B cell (primary cell): ENCODE data around the gene KIAA0319L. TPM values are rescaled to one million over a fixed set of nuclear protein-coding genes. Genes with fewer than 3 reads are reported as not detected.

Experiments
- ATAC-seq: fragments of 200-7000 bp; cut with Tn5 transposase; one replicate; pipeline ENCODE4 v1.10.0; 2021; ENCODE audit warnings: low read depth, mild to moderate bottlenecking, moderate number of reproducible peaks, moderate library complexity
- CTCF ChIA-PET: fragments of 350-600 bp; sonication (Branson Sonifier 250); formaldehyde crosslinking; loops from one replicate; lab custom pipeline; 2021; ENCODE audit warnings: antibody characterized with exemption, inconsistent platforms; lab: Charles Lee
- POLR2A ChIA-PET: fragments of 350-600 bp; sonication (Branson Sonifier 250); formaldehyde crosslinking; loops from one replicate; lab custom pipeline; 2021; ENCODE audit warnings: antibody characterized with exemption; lab: Charles Lee
- DNase-seq: peaks from one replicate; pipeline ENCODE4 v3.0.0; 2013
- H2AFZ ChIP-seq: 2 replicates; pipeline ENCODE4 v1.6.1; 2012; ENCODE audit warnings: mild to moderate bottlenecking, low read depth, low read length; ENCODE audit not compliant: insufficient read depth, poor library complexity, severe bottlenecking
- H3K27ac ChIP-seq, 2 donors: 1 replicate in 1 of 2; 2 replicates in 1 of 2; pipeline ENCODE4 v1.5.1; 2012 to 2013; ENCODE audit warnings: low read length in 2 of 2, mild to moderate bottlenecking in 2 of 2, moderate library complexity in 1 of 2
- H3K27me3 ChIP-seq, 4 experiments: fragments of 200-600 bp in 1 of 4; sonication (generic) in 1 of 4; replicated peaks in 1 of 4; 1 replicate in 2 of 4; 2 replicates in 2 of 4; pipeline versions ENCODE4 v1.6.1 to v1.7.0; 2013 to 2016; ENCODE audit warnings: low read length in 3 of 4, mild to moderate bottlenecking in 2 of 4, mixed read lengths in 1 of 4, moderate library complexity in 1 of 4; ENCODE audit not compliant: insufficient read depth in 4 of 4, control insufficient read depth in 3 of 4; ENCODE audit errors: control extremely low read depth in 1 of 4
- H3K36me3 ChIP-seq, 2 experiments: replicated peaks in 1 of 2; 1 replicate in 1 of 2; 2 replicates in 1 of 2; pipeline versions ENCODE4 v1.6.1 to v1.7.1; 2013; ENCODE audit warnings: low read length in 1 of 2; ENCODE audit not compliant: insufficient read depth in 2 of 2, control insufficient read depth in 1 of 2; ENCODE audit errors: control extremely low read depth in 1 of 2, extremely low read depth in 1 of 2
- H3K4me1 ChIP-seq, 2 donors: fragments of 200-600 bp in 1 of 2; sonication (generic) in 1 of 2; 1 replicate in 1 of 2; 2 replicates in 1 of 2; pipeline versions ENCODE4 v1.5.1 to v1.6.1; 2013 to 2017; ENCODE audit warnings: low read length in 2 of 2; ENCODE audit not compliant: control insufficient read depth in 2 of 2, insufficient read depth in 2 of 2
- H3K4me2 ChIP-seq: replicated peaks from 2 replicates; pipeline ENCODE3; 2012; ENCODE audit warnings: mild to moderate bottlenecking, low read depth, low read length; ENCODE audit not compliant: poor library complexity, severe bottlenecking
- H3K4me3 ChIP-seq, 5 experiments: fragments of 200-600 bp in 1 of 5; sonication (generic) in 1 of 5; 1 replicate in 3 of 5; 2 replicates in 2 of 5; pipeline versions ENCODE4 v1.5.1 to v1.7.0; 2011 to 2016; ENCODE audit warnings: low read length in 4 of 5, mild to moderate bottlenecking in 4 of 5, low read depth in 2 of 5, control low read depth in 1 of 5, moderate library complexity in 1 of 5; ENCODE audit not compliant: insufficient read depth in 1 of 5; ENCODE audit errors: control extremely low read depth in 1 of 5, extremely low read depth in 1 of 5
- H3K79me2 ChIP-seq: fragments of 200-600 bp; sonication (generic); one replicate; pipeline ENCODE4 v1.6.0; 2016; ENCODE audit warnings: low read length; ENCODE audit not compliant: control insufficient read depth, insufficient read depth
- H3K9ac ChIP-seq: fragments of 200-600 bp; sonication (generic); 2 replicates; pipeline ENCODE4 v1.6.1; 2017; ENCODE audit warnings: mild to moderate bottlenecking, low read length, moderate library complexity
- H3K9me3 ChIP-seq, 3 donors: one replicate each; pipeline versions ENCODE4 v1.6.1 to v1.7.1; 2013; ENCODE audit warnings: low read length in 2 of 3; ENCODE audit not compliant: control insufficient read depth in 2 of 3, insufficient read depth in 1 of 3; ENCODE audit errors: control extremely low read depth in 1 of 3
- H4K20me1 ChIP-seq: 2 replicates; pipeline ENCODE4 v1.6.0; 2012; ENCODE audit warnings: mild to moderate bottlenecking, low read length; ENCODE audit not compliant: insufficient read depth, control insufficient read depth, poor library complexity, severe bottlenecking
- H3K27ac Mint-ChIP-seq: one replicate; pipeline ENCODE4 v1.8.0; 2021; ENCODE audit warnings: mixed read lengths
- H3K27me3 Mint-ChIP-seq: one replicate; pipeline ENCODE4 v1.8.0; 2021; ENCODE audit warnings: mixed read lengths
- H3K4me1 Mint-ChIP-seq: one replicate; pipeline ENCODE4 v1.8.0; 2021; ENCODE audit warnings: mixed read lengths
- H3K4me3 Mint-ChIP-seq: one replicate; pipeline ENCODE4 v1.8.0; 2021; ENCODE audit warnings: mixed read lengths
- H3K9me3 Mint-ChIP-seq: one replicate; pipeline ENCODE4 v1.8.0; 2022; ENCODE audit warnings: mixed read lengths; ENCODE audit not compliant: insufficient read depth
- EZH2 ChIP-seq: IDR thresholded peaks from 2 replicates; pipeline ENCODE4 v1.6.1; 2012; ENCODE audit warnings: borderline replicate concordance, low read depth, mild to moderate bottlenecking, moderate library complexity, low read length; ENCODE audit not compliant: insufficient read depth, poor library complexity, severe bottlenecking
- WGBS: methylation state at CpG from one replicate; pipeline ENCODE4 v1.1.5; 2013; ENCODE audit warnings: missing lambda C conversion rate; ENCODE audit not compliant: insufficient coverage; 5-methylcytosine and 5-hydroxymethylcytosine counted together
- intact Hi-C: fragments of 100-400 bp; cut with micrococcal nuclease; formaldehyde crosslinking; loops from one replicate; pipeline ENCODE4 v1.10.0; 2022
- polyA plus RNA-seq: library from polyadenylated mRNA; depleted of rRNA; stranded (reverse); fragments of >200 nt; gene quantifications from 2 replicates; pipeline ENCODE4 v1.2.3, GENCODE V29; 2012
- total RNA-seq, 2 donors: library from RNA; stranded (reverse); fragments of 120-200 nt in 1 of 2; gene quantifications; 1 replicate in 1 of 2; 2 replicates in 1 of 2; pipeline versions ENCODE4 v1.2.3 to v1.2.4, GENCODE V29; 2013 to 2022
- TF ChIP-seq, protein P1 (sequence below): fragments of 200-600 bp; IDR thresholded peaks from one replicate; pipeline ENCODE4 v1.8.0; 2022; ENCODE audit warnings: antibody characterized with exemption, mild to moderate bottlenecking

KIAA0319L gene
- total and polyA plus RNA-seq, 2 donors (not counting 1 experiment from before 2014, with no cell fraction given), result 35.9 to 78.1 TPM

DNA sequence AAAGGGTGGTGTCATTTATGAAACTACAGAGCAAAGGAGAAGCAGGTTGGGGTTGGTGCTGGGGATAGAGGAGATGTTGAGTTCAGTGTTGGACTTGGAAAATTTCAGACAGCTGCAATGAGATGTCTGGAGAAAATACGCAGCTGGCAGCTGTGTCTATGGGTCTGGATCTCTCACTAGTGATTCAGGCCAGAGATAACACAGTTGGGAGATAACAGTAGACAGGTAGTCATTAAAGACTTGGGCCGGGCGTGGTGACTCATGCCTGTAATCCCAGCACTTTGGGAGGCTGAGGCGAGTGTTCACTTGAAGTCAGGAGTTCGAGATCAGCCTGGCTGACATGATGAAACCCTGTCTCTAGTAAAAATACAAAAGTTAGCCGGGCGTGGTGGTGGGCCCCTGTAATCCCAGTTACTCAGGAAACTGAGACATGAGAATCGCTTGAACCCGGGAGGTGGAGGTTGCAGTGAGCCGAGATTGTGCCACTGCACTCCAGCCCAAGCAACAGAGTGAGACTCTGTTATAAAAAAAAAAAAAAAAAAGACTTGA lies 13.5 kb upstream of the KIAA0319L start:
- Mint-ChIP-seq H3K27me3 (peaks cover 26% of the 10 kb centered on the region), H3K4me1 (peaks cover 13% of the 10 kb centered on the region), H3K27ac (no peak overlapping the region), H3K4me3 (no peak overlapping the region), H3K9me3 (no peaks in the 10 kb centered on the region)
- TF ChIP-seq EZH2, result no peak
- TF ChIP-seq, protein P1, sequence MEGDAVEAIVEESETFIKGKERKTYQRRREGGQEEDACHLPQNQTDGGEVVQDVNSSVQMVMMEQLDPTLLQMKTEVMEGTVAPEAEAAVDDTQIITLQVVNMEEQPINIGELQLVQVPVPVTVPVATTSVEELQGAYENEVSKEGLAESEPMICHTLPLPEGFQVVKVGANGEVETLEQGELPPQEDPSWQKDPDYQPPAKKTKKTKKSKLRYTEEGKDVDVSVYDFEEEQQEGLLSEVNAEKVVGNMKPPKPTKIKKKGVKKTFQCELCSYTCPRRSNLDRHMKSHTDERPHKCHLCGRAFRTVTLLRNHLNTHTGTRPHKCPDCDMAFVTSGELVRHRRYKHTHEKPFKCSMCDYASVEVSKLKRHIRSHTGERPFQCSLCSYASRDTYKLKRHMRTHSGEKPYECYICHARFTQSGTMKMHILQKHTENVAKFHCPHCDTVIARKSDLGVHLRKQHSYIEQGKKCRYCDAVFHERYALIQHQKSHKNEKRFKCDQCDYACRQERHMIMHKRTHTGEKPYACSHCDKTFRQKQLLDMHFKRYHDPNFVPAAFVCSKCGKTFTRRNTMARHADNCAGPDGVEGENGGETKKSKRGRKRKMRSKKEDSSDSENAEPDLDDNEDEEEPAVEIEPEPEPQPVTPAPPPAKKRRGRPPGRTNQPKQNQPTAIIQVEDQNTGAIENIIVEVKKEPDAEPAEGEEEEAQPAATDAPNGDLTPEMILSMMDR, result no peak
- H4K20me1 ChIP-seq, result no peaks in the 10 kb centered on the region
- intact Hi-C loops, result no loop called here
- WGBS, result 96% methylated on average over 10 of the region's 10 CpGs
- no peak overlapping the region for H3K27ac ChIP-seq
- peaks cover 6 to 9% of the 10 kb centered on the region in 2 donors for H3K4me1 ChIP-seq
- no peak overlapping the region for H3K4me2 ChIP-seq
- no peaks in the 10 kb centered on the region for H3K79me2 ChIP-seq
- ChIA-PET POLR2A (no interaction called here), CTCF (interaction anchor here (0.7 to 10.5 kb wide), 7 partner anchors 11 to 477 kb away, joined by 3 to 111 read pairs (median 7); partner anchors contain the start of gene C1orf216)
- H3K36me3 ChIP-seq, result peaks cover 0 to 5% of the 10 kb centered on the region in 2 experiments
- H2AFZ ChIP-seq, result no peak overlapping the region
- ATAC-seq, result no peak
- H3K9ac ChIP-seq, result no peak overlapping the region
- no peak overlapping the region for H3K4me3 ChIP-seq
- DNase-seq, result no peak
- H3K27me3 ChIP-seq, result peaks cover 0 to 17% (median 6%) of the 10 kb centered on the region in 4 experiments
- peaks cover 0 to 7% (median 0%) of the 10 kb centered on the region in 3 donors for H3K9me3 ChIP-seq

DNA sequence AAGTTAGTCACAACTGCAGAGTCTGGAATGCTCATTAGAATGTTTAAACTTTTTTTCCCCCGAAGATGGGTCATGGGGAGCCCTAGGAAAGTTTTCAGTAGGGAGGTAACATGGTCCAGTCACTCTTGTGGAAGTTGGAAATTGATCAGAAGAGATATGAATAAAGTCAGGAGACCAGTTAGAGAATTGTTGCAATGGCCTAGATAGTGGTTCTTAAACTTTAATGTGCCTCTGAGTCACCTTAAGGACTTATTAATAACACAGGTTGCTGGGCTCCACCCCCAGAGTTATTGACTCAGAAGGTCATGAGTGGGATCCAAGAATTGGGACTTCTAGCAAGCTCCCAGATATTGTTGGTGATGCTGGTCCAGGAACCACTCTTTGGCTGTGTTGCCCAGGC lies 12.7 kb upstream of the KIAA0319L start:
- DNase-seq, result no peak
- no peak overlapping the region for H3K27ac Mint-ChIP-seq
- Histone ChIP-seq H3K4me1 (peaks cover 6 to 8% of the 10 kb centered on the region in 2 donors), H3K4me2 (no peak overlapping the region), H3K27me3 (peaks cover 0 to 17% (median 6%) of the 10 kb centered on the region in 4 experiments), H3K27ac (no peak overlapping the region), H2AFZ (no peak overlapping the region), H4K20me1 (peaks cover 5% of the 10 kb centered on the region), H3K9ac (no peak overlapping the region), H3K9me3 (peaks cover 0 to 7% (median 0%) of the 10 kb centered on the region in 3 donors), H3K36me3 (peaks cover 0 to 5% of the 10 kb centered on the region in 2 experiments), H3K4me3 (no peak overlapping the region), H3K79me2 (no peaks in the 10 kb centered on the region)
- peaks cover 8% of the 10 kb centered on the region for H3K4me1 Mint-ChIP-seq
- H3K27me3 Mint-ChIP-seq, result peaks cover 21% of the 10 kb centered on the region
- CTCF ChIA-PET, result interaction anchor here (0.7 to 10.5 kb wide), 5 partner anchors 10 to 206 kb away, joined by 4 to 111 read pairs (median 17); partner anchors contain the start of gene C1orf216
- TF ChIP-seq, protein P1, result no peak
- TF ChIP-seq EZH2, result no peak
- no peak for ATAC-seq
- WGBS, result 88% methylated on average over 1 of the region's 1 CpG
- H3K9me3 Mint-ChIP-seq, result no peaks in the 10 kb centered on the region
- no peak overlapping the region for H3K4me3 Mint-ChIP-seq
- intact Hi-C loops, result loop anchor here (1.0 kb wide), 4 partner anchors 145 to 204 kb away; no protein-coding TSS in a partner anchor
- POLR2A ChIA-PET, result no interaction called here
